ENCODE measurements around the gene ADPGK.

ADPGK gene

GRCh38 chr15:72784456-72784876 lies 908 bp upstream of the ADPGK start:
- Histone ChIP-seq H3K9ac (ENCODE audit: low read length) (peak overlapping the region; percentile 95; the same call in 1 of the 2 replicates), H3K27ac (ENCODE audit: low read length) (peak overlapping the region; percentile 92; the same call in 1 of the 2 replicates), H3F3A (ENCODE audit: insufficient read depth, low read length) (peaks cover 16% of the 10 kb centered on the region), H2AFZ (ENCODE audit: low read length) (peak overlapping the region; percentile 92), H3K4me2 (ENCODE audit: low read depth, low read length) (peak overlapping the region; percentile 73), H3K9me2 (replicated peaks; ENCODE audit: insufficient read depth, low read length) (no peaks in the 10 kb centered on the region), H3K79me2 (ENCODE audit: low read length) (peaks cover 40% of the 10 kb centered on the region), H3K4me3 (ENCODE audit: low read length) (peak overlapping the region; percentile 95), H3K36me3 (replicated peaks; ENCODE audit: insufficient read depth, low read length) (no peaks in the 10 kb centered on the region), H3K4me1 (ENCODE audit: low read length) (peaks cover 13% of the 10 kb centered on the region), H3K9me3 (replicated peaks; ENCODE audit: insufficient read depth, low read length) (no peaks in the 10 kb centered on the region), H3K27me3 (replicated peaks; ENCODE audit: insufficient read depth, low read length) (no peaks in the 10 kb centered on the region), H4K20me1 (ENCODE audit: insufficient read depth, low read length) (peaks cover 2% of the 10 kb centered on the region; the same call in 1 of the 2 replicates)
- no peak for DNase-seq
- TF ChIP-seq EZH2phosphoT487 (IDR thresholded peaks at IDR 0.05; ENCODE audit: low read length) (no peak), EZH2 (optimal IDR thresholded peaks at IDR 0.05; ENCODE audit: low read depth, low read length) (no peak), CTCF (IDR thresholded peaks at IDR 0.05; ENCODE audit: low read length) (no peak)

- peaks cover 53% of the 10 kb centered on the region for H3K79me2 ChIP-seq (ENCODE audit: low read length)
- peak overlapping the region; percentile 84 for H3K4me2 ChIP-seq (ENCODE audit: low read depth, low read length)
- peaks cover 16% of the 10 kb centered on the region for H3F3A ChIP-seq (ENCODE audit: insufficient read depth, low read length)
- no peaks in the 10 kb centered on the region for H3K9me2 ChIP-seq (replicated peaks; ENCODE audit: insufficient read depth, low read length)
- H3K9ac ChIP-seq (ENCODE audit: low read length): peak overlapping the region; percentile 95
- no peaks in the 10 kb centered on the region for H3K9me3 ChIP-seq (replicated peaks; ENCODE audit: insufficient read depth, low read length)
- peak overlapping the region; percentile 92 for H3K27ac ChIP-seq (ENCODE audit: low read length)
- H2AFZ ChIP-seq (ENCODE audit: low read length): peak overlapping the region; percentile 72
- H4K20me1 ChIP-seq (ENCODE audit: insufficient read depth, low read length): peaks cover 2% of the 10 kb centered on the region; the same call in 1 of the 2 replicates
- no peak for TF ChIP-seq EZH2 (optimal IDR thresholded peaks at IDR 0.05; ENCODE audit: low read depth, low read length)
- no peak for TF ChIP-seq CTCF (IDR thresholded peaks at IDR 0.05; ENCODE audit: low read length)
- TF ChIP-seq EZH2phosphoT487 (IDR thresholded peaks at IDR 0.05; ENCODE audit: low read length): no peak
- no peaks in the 10 kb centered on the region for H3K27me3 ChIP-seq (replicated peaks; ENCODE audit: insufficient read depth, low read length)
- 0 out of 2 replicates have a peak, but pooled peaks cover 6% of the 10 kb centered on the region for H3K36me3 ChIP-seq (replicated peaks; ENCODE audit: insufficient read depth, low read length)
- DNase-seq: peak; percentile 74
- peak overlapping the region; percentile 95 for H3K4me3 ChIP-seq (ENCODE audit: low read length)
- peaks cover 13% of the 10 kb centered on the region for H3K4me1 ChIP-seq (ENCODE audit: low read length)
These were observed 436 bp downstream of the ADPGK start for GRCh38 chr15:72783004-72783639.

- Histone ChIP-seq H3K9ac (ENCODE audit: low read length) (peak overlapping the region; percentile 95), H3K9me3 (replicated peaks; ENCODE audit: insufficient read depth, low read length) (no peaks in the 10 kb centered on the region), H3K36me3 (replicated peaks; ENCODE audit: insufficient read depth, low read length) (0 out of 2 replicates have a peak, but pooled peaks cover 6% of the 10 kb centered on the region), H3K4me1 (ENCODE audit: low read length) (peaks cover 13% of the 10 kb centered on the region), H3K4me2 (ENCODE audit: low read depth, low read length) (peak overlapping the region; percentile 84), H2AFZ (ENCODE audit: low read length) (peak overlapping the region; percentile 72), H3F3A (ENCODE audit: insufficient read depth, low read length) (peaks cover 16% of the 10 kb centered on the region), H3K27ac (ENCODE audit: low read length) (peak overlapping the region; percentile 92), H3K79me2 (ENCODE audit: low read length) (peaks cover 60% of the 10 kb centered on the region), H3K9me2 (replicated peaks; ENCODE audit: insufficient read depth, low read length) (no peaks in the 10 kb centered on the region), H3K4me3 (ENCODE audit: low read length) (peak overlapping the region; percentile 95), H3K27me3 (replicated peaks; ENCODE audit: insufficient read depth, low read length) (no peaks in the 10 kb centered on the region), H4K20me1 (ENCODE audit: insufficient read depth, low read length) (peaks cover 2% of the 10 kb centered on the region; the same call in 1 of the 2 replicates)
- peak; percentile 33 for DNase-seq
- TF ChIP-seq CTCF (IDR thresholded peaks at IDR 0.05; ENCODE audit: low read length): no peak
- TF ChIP-seq EZH2 (optimal IDR thresholded peaks at IDR 0.05; ENCODE audit: low read depth, low read length): no peak
- TF ChIP-seq EZH2phosphoT487 (IDR thresholded peaks at IDR 0.05; ENCODE audit: low read length): no peak
These were observed 1.1 kb downstream of the ADPGK start for GRCh38 chr15:72782274-72783003.

All from MM.1S (cell line).